ENCODE measurements around the gene CPZ.

Gene CPZ

DNA sequence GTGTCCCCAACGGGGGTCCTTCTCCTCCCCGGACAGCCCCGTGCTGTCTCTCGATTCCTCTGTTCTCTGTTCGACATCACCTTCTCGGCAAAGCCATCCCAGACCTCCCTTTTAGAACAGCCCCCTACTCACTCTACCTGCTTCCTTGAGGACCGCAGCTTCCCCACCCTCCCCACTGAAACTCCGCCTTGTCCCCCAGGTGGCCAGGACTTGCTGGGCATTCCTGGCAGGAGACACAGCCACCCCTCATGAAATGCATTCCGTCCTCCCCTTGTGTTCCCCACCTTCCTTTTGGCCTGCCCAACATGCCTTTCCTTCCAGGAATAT lies 47.2 kb upstream of the CPZ start:
- ChIA-PET CTCF (interaction anchor here (2.9 kb wide), 1 partner anchor 77 kb away, joined by 13 read pairs; no protein-coding TSS in a partner anchor), POLR2A (no interaction called here)
- Histone ChIP-seq H3K9me3 (ENCODE audit: control insufficient read depth, insufficient read depth, low read depth, low read length) (no peaks in the 10 kb centered on the region), H3K4me1 (ENCODE audit: control insufficient read depth, insufficient read depth, low read length) (no peaks in the 10 kb centered on the region), H3K36me3 (ENCODE audit: control insufficient read depth in 2 of 2, insufficient read depth in 1 of 2, low read length in 2 of 2) (no peaks in the 10 kb centered on the region), H3K27ac (ENCODE audit: extremely low read depth, low read depth, low read length) (no peak overlapping the region), H3K4me3 (ENCODE audit: low read depth, low read length) (no peak overlapping the region)
- TF ChIP-seq ZNF311 (tag by site-specific recombination; IDR thresholded peaks at IDR 0.05; ENCODE audit: borderline replicate concordance) = no peak
- TF ChIP-seq ZNF654 (tag by site-specific recombination; IDR thresholded peaks at IDR 0.05; ENCODE audit: low read depth) = no peak
- no peak for TF ChIP-seq ZFP41 (tag by site-specific recombination; IDR thresholded peaks at IDR 0.05; ENCODE audit: borderline replicate concordance)
- no peak for TF ChIP-seq ZNF664 (tag by site-specific recombination; IDR thresholded peaks at IDR 0.05)

DNA sequence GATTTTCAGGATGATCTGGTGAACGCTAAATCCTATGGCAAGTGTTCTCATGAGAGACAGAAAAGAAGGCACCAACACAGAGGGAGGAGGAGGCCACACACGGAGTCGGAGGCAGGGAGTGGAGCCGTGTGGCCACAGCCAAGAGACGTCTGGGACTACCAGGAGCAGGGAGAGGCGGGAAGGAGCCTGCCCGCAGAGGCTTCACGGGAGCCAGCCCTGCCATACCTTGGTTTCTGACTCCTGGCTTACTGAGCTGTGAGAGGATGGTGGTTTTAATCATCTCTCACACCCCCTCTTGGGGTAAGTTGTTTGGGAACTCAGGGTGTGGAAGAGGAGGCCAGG lies 45.8 kb upstream of the CPZ start:
- no peak overlapping the region for H3K4me3 ChIP-seq (ENCODE audit: low read depth, low read length)
- CTCF ChIA-PET = interaction anchor here (0.7 to 2.9 kb wide), 5 partner anchors 19 to 82 kb away, joined by 3 to 13 read pairs (median 5); no protein-coding TSS in a partner anchor
- H3K4me1 ChIP-seq (ENCODE audit: control insufficient read depth, insufficient read depth, low read length) = no peaks in the 10 kb centered on the region
- H3K36me3 ChIP-seq (ENCODE audit: control insufficient read depth in 2 of 2, insufficient read depth in 1 of 2, low read length in 2 of 2) = no peaks in the 10 kb centered on the region
- TF ChIP-seq, protein P1, sequence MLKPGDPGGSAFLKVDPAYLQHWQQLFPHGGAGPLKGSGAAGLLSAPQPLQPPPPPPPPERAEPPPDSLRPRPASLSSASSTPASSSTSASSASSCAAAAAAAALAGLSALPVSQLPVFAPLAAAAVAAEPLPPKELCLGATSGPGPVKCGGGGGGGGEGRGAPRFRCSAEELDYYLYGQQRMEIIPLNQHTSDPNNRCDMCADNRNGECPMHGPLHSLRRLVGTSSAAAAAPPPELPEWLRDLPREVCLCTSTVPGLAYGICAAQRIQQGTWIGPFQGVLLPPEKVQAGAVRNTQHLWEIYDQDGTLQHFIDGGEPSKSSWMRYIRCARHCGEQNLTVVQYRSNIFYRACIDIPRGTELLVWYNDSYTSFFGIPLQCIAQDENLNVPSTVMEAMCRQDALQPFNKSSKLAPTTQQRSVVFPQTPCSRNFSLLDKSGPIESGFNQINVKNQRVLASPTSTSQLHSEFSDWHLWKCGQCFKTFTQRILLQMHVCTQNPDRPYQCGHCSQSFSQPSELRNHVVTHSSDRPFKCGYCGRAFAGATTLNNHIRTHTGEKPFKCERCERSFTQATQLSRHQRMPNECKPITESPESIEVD (tag by site-specific recombination; IDR thresholded peaks at IDR 0.05) = no peak
- no peaks in the 10 kb centered on the region for H3K9me3 ChIP-seq (ENCODE audit: control insufficient read depth, insufficient read depth, low read depth, low read length)
- no peak overlapping the region for H3K27ac ChIP-seq (ENCODE audit: extremely low read depth, low read depth, low read length)
- POLR2A ChIA-PET = no interaction called here

DNA sequence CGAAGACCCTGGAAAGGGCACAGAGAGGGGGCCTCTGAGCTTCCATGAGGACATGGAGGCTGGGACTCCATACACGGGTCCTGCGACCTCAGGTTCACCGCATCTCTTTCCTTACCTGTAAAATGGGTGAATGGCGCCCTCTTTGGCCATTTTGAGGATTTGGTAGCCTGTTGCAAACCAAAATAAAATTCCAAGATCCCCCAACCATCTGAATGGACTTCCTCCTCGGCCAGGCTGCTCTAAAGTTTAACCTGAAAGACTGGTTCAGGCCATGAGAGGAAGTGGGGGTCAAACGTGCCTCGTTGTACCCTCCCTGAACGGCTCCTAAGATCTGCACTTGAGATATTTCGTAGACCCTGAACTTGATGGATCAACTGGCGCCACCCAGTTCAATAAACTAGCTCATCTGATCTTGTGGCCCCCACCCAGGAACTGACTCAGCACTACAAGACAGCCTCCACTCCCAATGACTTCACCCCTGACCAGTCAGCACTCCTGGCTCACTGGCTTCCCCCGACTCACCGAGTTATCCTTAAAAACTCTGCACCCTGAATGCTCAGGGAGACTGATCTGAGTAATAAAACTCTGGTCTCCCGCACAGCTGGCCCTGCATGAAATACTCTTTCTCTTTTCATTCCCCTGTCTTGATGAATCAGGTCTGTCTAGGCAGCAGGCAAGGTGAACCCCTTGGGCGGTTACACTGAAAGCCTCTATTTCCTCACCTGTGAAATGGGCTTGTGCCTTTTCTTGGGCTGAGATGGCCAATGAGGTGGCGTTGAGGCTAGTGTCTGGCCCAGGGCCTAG lies 45.3 kb upstream of the CPZ start:
- POLR2A ChIA-PET = no interaction called here
- no peak overlapping the region for H3K27ac ChIP-seq (ENCODE audit: extremely low read depth, low read depth, low read length)

DNA sequence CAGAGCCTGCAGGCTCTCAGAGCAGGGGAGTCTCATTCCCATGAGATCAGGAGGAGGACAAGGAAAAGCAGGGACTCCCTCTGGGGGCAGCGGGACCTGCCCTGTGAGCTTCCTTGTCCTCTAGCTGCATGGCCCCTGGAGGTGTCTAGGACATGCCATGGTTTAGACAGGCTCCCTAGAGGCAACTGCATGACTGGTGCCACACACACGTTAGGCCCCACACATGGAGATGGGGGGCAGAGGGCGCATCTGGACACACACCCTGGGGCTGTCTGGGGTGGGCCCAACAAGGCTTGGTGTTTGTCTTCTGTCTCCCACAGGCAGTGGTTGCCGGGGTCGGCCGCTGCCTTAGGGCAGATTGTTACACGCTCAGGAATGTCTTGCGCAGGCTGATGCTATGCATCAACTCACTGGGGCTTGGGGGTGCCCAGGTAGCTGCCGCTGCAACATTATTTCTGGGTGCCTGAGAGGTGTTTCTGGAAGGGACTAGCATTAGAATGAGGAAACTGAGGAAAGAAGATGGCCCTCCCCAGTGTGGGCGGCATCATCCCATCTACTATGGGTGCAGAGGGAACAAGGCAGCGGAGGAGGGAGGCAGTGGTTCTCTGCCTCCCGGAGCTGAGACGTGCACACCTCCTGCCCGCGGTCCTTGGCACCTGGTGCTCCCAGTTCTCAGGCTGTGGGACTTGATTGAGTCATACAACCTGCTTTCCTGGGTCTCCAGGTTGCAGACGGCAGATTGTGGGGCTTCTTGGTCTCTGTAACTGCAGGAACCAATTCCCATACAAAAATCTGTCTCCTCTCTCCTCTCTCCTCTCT lies 44.4 kb upstream of the CPZ start:
- H3K27ac ChIP-seq (ENCODE audit: extremely low read depth, low read depth, low read length) = no peak overlapping the region
- CTCF ChIA-PET = interaction anchor here (0.6 to 2.9 kb wide), 7 partner anchors 35 to 98 kb away, joined by 3 to 13 read pairs (median 5); no protein-coding TSS in a partner anchor
- POLR2A ChIA-PET = no interaction called here
- no peaks in the 10 kb centered on the region for H3K4me1 ChIP-seq (ENCODE audit: control insufficient read depth, insufficient read depth, low read length)
- H3K4me3 ChIP-seq (ENCODE audit: low read depth, low read length) = no peak overlapping the region
- no peaks in the 10 kb centered on the region for H3K9me3 ChIP-seq (ENCODE audit: control insufficient read depth, insufficient read depth, low read depth, low read length)
- no peaks in the 10 kb centered on the region for H3K36me3 ChIP-seq (ENCODE audit: control insufficient read depth in 2 of 2, insufficient read depth in 1 of 2, low read length in 2 of 2)
- TF ChIP-seq ZNF391 (tag by site-specific recombination; IDR thresholded peaks at IDR 0.05; ENCODE audit: borderline replicate concordance, low read depth) (no peak), YY2 (tag by site-specific recombination; IDR thresholded peaks at IDR 0.05) (no peak), ZNF132 (tag by site-specific recombination; IDR thresholded peaks at IDR 0.05; ENCODE audit: borderline replicate concordance) (no peak), ZFP37 (tag by site-specific recombination; IDR thresholded peaks at IDR 0.05) (no peak), ZNF214 (tag by site-specific recombination; IDR thresholded peaks at IDR 0.05; ENCODE audit: borderline replicate concordance) (no peak), YY1 (tag by site-specific recombination; IDR thresholded peaks at IDR 0.05) (no peak), ZNF624 (tag by site-specific recombination; IDR thresholded peaks at IDR 0.05) (no peak)
- TF ChIP-seq, protein P2, sequence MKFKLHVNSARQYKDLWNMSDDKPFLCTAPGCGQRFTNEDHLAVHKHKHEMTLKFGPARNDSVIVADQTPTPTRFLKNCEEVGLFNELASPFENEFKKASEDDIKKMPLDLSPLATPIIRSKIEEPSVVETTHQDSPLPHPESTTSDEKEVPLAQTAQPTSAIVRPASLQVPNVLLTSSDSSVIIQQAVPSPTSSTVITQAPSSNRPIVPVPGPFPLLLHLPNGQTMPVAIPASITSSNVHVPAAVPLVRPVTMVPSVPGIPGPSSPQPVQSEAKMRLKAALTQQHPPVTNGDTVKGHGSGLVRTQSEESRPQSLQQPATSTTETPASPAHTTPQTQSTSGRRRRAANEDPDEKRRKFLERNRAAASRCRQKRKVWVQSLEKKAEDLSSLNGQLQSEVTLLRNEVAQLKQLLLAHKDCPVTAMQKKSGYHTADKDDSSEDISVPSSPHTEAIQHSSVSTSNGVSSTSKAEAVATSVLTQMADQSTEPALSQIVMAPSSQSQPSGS (tag by site-specific recombination; IDR thresholded peaks at IDR 0.05; ENCODE audit: low read depth) = no peak
- TF ChIP-seq, protein P3, sequence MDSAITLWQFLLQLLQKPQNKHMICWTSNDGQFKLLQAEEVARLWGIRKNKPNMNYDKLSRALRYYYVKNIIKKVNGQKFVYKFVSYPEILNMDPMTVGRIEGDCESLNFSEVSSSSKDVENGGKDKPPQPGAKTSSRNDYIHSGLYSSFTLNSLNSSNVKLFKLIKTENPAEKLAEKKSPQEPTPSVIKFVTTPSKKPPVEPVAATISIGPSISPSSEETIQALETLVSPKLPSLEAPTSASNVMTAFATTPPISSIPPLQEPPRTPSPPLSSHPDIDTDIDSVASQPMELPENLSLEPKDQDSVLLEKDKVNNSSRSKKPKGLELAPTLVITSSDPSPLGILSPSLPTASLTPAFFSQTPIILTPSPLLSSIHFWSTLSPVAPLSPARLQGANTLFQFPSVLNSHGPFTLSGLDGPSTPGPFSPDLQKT (IDR thresholded peaks at IDR 0.05; ENCODE audit: borderline replicate concordance, low read depth, low read length) = no peak

More for the DNA sequence above, 45.3 kb upstream of the CPZ start:
- 0 out of 2 replicates have a peak, but pooled peaks have one; percentile 23 for TF ChIP-seq KLF1 (tag by site-specific recombination; IDR thresholded peaks at IDR 0.05)
- peak; percentile 57 for TF ChIP-seq SCRT2 (tag by site-specific recombination; IDR thresholded peaks at IDR 0.05)
- TF ChIP-seq, protein P4, sequence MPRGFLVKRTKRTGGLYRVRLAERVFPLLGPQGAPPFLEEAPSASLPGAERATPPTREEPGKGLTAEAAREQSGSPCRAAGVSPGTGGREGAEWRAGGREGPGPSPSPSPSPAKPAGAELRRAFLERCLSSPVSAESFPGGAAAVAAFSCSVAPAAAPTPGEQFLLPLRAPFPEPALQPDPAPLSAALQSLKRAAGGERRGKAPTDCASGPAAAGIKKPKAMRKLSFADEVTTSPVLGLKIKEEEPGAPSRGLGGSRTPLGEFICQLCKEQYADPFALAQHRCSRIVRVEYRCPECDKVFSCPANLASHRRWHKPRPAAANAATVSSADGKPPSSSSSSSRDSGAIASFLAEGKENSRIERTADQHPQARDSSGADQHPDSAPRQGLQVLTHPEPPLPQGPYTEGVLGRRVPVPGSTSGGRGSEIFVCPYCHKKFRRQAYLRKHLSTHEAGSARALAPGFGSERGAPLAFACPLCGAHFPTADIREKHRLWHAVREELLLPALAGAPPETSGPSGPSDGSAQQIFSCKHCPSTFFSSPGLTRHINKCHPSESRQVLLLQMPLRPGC (tag by site-specific recombination; IDR thresholded peaks at IDR 0.05) = no peak
- Histone ChIP-seq H3K36me3 (ENCODE audit: control insufficient read depth in 2 of 2, insufficient read depth in 1 of 2, low read length in 2 of 2) (no peaks in the 10 kb centered on the region), H3K4me3 (ENCODE audit: low read depth, low read length) (no peak overlapping the region), H3K9me3 (ENCODE audit: control insufficient read depth, insufficient read depth, low read depth, low read length) (no peaks in the 10 kb centered on the region), H3K4me1 (ENCODE audit: control insufficient read depth, insufficient read depth, low read length) (no peaks in the 10 kb centered on the region)
- CTCF ChIA-PET = interaction anchor here (0.6 to 2.9 kb wide), 7 partner anchors 18 to 83 kb away, joined by 3 to 13 read pairs (median 3); no protein-coding TSS in a partner anchor

Measured in HEK293 (cell line).